Trophoblast cell (in vitro differentiated cells and primary cell): ENCODE measurements around the gene STYXL1.

ENCODE experiments used
- DNase-seq, 2 donors: peaks; one replicate each; pipeline ENCODE4 v3.0.0-alpha.2; 2016
- H2AFZ ChIP-seq: 2 replicates; pipeline ENCODE4 v1.6.1; 2013; ENCODE audit warnings: low read length, moderate library complexity, mild to moderate bottlenecking; ENCODE audit not compliant: insufficient read depth, poor library complexity
- H2AK5ac ChIP-seq: 2 replicates; pipeline ENCODE4 v1.6.1; 2013; ENCODE audit warnings: mild to moderate bottlenecking, low read length
- H2BK120ac ChIP-seq: 2 replicates; pipeline ENCODE4 v1.6.1; 2013; ENCODE audit warnings: low read length, mild to moderate bottlenecking, moderate library complexity; ENCODE audit not compliant: insufficient read depth, poor library complexity
- H2BK12ac ChIP-seq: 2 replicates; pipeline ENCODE4 v1.6.1; 2013; ENCODE audit warnings: mild to moderate bottlenecking, low read length, moderate library complexity
- H2BK5ac ChIP-seq: 2 replicates; pipeline ENCODE4 v1.6.1; 2013; ENCODE audit warnings: low read length, low read depth, moderate library complexity, mild to moderate bottlenecking; ENCODE audit not compliant: poor library complexity
- H3K14ac ChIP-seq: 2 replicates; pipeline ENCODE4 v1.6.1; 2013; ENCODE audit warnings: mild to moderate bottlenecking, low read length
- H3K18ac ChIP-seq: 2 replicates; pipeline ENCODE4 v1.6.1; 2013; ENCODE audit warnings: mild to moderate bottlenecking, low read length
- H3K23ac ChIP-seq: 2 replicates; pipeline ENCODE4 v1.6.1; 2013; ENCODE audit warnings: low read length
- H3K27ac ChIP-seq: 2 replicates; pipeline ENCODE4 v1.5.1; 2013; ENCODE audit warnings: low read depth, mild to moderate bottlenecking, inconsistent platforms, low read length, moderate library complexity
- H3K27me3 ChIP-seq: 2 replicates; pipeline ENCODE4 v1.6.1; 2013; ENCODE audit warnings: inconsistent platforms, mild to moderate bottlenecking, low read length, moderate library complexity; ENCODE audit not compliant: insufficient read depth
- H3K36me3 ChIP-seq, 2 experiments: 1 replicate in 1 of 2; 2 replicates in 1 of 2; pipeline ENCODE4 v1.6.1; 2013; ENCODE audit warnings: low read length in 2 of 2, mild to moderate bottlenecking in 2 of 2, moderate library complexity in 1 of 2; ENCODE audit not compliant: insufficient read depth in 2 of 2, control insufficient read depth in 1 of 2
- H3K4ac ChIP-seq: 2 replicates; pipeline ENCODE4 v1.6.1; 2013; ENCODE audit warnings: low read depth, mild to moderate bottlenecking, low read length, moderate library complexity
- H3K4me1 ChIP-seq, 2 experiments: 1 replicate in 1 of 2; 2 replicates in 1 of 2; pipeline ENCODE4 v1.6.1; 2013; ENCODE audit warnings: low read length in 2 of 2, mild to moderate bottlenecking in 2 of 2, moderate library complexity in 1 of 2; ENCODE audit not compliant: insufficient read depth in 2 of 2, control insufficient read depth in 1 of 2
- H3K4me2 ChIP-seq: 2 replicates; pipeline ENCODE4 v1.6.1; 2013; ENCODE audit warnings: inconsistent platforms, mild to moderate bottlenecking, low read length, moderate library complexity
- H3K4me3 ChIP-seq: 2 replicates; pipeline ENCODE4 v1.5.1; 2013; ENCODE audit warnings: mild to moderate bottlenecking, low read depth, low read length, inconsistent platforms
- H3K79me1 ChIP-seq: one replicate; pipeline ENCODE4 v1.6.1; 2013; ENCODE audit warnings: low read length
- H3K79me2 ChIP-seq: 2 replicates; pipeline ENCODE4 v1.6.1; 2013; ENCODE audit warnings: low read length, mild to moderate bottlenecking; ENCODE audit not compliant: control insufficient read depth, insufficient read depth, poor library complexity
- H3K9ac ChIP-seq: 2 replicates; pipeline ENCODE4 v1.6.1; 2013; ENCODE audit warnings: mild to moderate bottlenecking, low read length
- H3K9me3 ChIP-seq: 2 replicates; pipeline ENCODE4 v1.6.1; 2013; ENCODE audit warnings: low read depth, mild to moderate bottlenecking, control low read depth, inconsistent platforms, low read length; ENCODE audit not compliant: insufficient read depth
- H4K12ac ChIP-seq: 2 replicates; pipeline ENCODE4 v1.6.1; 2013; ENCODE audit warnings: low read depth, mild to moderate bottlenecking, low read length, moderate library complexity
- H4K8ac ChIP-seq: 2 replicates; pipeline ENCODE4 v1.6.1; 2013; ENCODE audit warnings: low read depth, mild to moderate bottlenecking, low read length, moderate library complexity
- H4K91ac ChIP-seq: one replicate; pipeline ENCODE4 v1.6.1; 2013; ENCODE audit warnings: low read depth, mild to moderate bottlenecking, low read length, moderate library complexity
- WGBS: extraction: QIAGEN DNeasy Blood & Tissue Kit; methylation state at CpG from one replicate; pipeline ENCODE4 v1.1.7; 2013; ENCODE audit warnings: missing lambda C conversion rate; ENCODE audit not compliant: insufficient read length, insufficient coverage; ENCODE audit errors: extremely low coverage; 5-methylcytosine and 5-hydroxymethylcytosine counted together

Gene STYXL1

DNA sequence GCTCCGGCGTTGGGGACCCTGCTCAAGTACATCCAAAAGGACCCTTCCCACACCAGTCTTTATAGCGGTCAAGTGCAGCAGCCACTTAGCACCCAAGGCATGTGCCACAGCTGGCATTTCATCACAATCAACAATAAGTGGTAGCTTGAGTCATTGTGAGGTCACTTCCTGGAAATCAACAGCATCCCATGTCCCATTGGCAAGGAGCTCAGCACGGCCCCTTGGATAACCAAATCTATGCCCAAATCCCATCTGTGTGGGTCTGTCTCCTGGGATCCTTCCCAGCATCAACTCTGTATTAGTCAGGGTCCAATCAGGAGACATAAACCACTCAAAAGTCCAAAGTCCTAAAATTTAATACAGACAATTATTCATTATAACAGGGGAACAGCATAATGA is 27.2 kb upstream of the STYXL1 start:
- H3K9ac ChIP-seq = no peak overlapping the region
- H3K27me3 ChIP-seq = no peaks in the 10 kb centered on the region
- H3K4me3 ChIP-seq = no peak overlapping the region
- no peak overlapping the region for H3K14ac ChIP-seq
- no peaks in the 10 kb centered on the region for H3K79me2 ChIP-seq
- no peaks in the 10 kb centered on the region for H3K9me3 ChIP-seq
- H2BK120ac ChIP-seq = no peak overlapping the region
- H3K79me1 ChIP-seq = peaks cover 11% of the 10 kb centered on the region
- no peak overlapping the region for H4K8ac ChIP-seq
- H2BK12ac ChIP-seq = no peak overlapping the region
- no peak overlapping the region for H3K4me2 ChIP-seq
- H3K4ac ChIP-seq = no peak overlapping the region
- no peak overlapping the region for H2BK5ac ChIP-seq
- H2AK5ac ChIP-seq = no peak overlapping the region
- no peak overlapping the region for H2AFZ ChIP-seq
- no peak overlapping the region for H3K27ac ChIP-seq
- no CpG with 5 or more reads among the region's 4 CpGs for WGBS
- no peak overlapping the region for H4K91ac ChIP-seq
- H3K18ac ChIP-seq = no peak overlapping the region
- H3K23ac ChIP-seq = no peak overlapping the region
- peaks cover 2 to 5% of the 10 kb centered on the region in 2 experiments for H3K4me1 ChIP-seq
- DNase-seq = no peak
- H3K36me3 ChIP-seq = no peaks in the 10 kb centered on the region
- no peak overlapping the region for H4K12ac ChIP-seq

DNA sequence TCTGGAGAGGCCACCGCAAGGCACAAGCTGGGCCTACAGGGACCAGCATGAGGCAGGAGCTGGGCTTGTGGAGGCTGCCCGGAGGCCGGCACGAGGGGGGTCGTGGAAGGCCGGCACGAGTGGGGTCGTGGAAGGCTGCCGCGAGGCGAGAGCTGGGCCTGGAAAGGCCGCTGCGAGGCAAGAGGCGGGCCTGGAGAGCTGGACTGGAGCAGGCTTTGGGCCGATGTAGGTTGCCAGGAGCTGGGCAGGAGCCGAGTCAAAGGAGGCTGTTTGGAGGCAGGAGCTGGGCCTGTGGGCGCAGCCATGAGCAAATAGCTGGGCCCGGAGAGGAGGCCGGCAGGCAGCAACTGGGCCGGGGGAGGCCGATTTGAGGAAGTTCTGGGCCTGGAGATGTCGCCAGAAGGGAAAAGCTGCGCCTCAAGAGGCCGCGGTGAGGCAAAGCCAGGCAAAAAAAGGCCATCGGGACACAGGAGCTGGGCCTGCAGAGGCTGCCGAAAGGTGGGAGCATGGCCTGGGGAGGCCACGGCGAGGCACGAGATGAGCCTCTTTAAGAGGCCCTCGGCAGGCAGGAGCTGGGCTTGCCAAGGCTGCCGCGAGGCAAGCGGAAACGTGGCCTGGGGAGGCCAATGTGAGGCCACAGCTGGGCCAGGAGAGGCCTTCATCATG is 26.6 kb upstream of the STYXL1 start:
- peaks cover 11% of the 10 kb centered on the region for H3K79me1 ChIP-seq
- no peak overlapping the region for H3K18ac ChIP-seq

GRCh38 chr7:76073335-76073990 is 25.7 kb upstream of the STYXL1 start:
- Histone ChIP-seq H3K79me2 (no peaks in the 10 kb centered on the region), H2BK5ac (no peak overlapping the region), H4K12ac (no peak overlapping the region), H2BK120ac (peak overlapping the region; percentile 23), H2BK12ac (peak overlapping the region; percentile 50), H2AFZ (no peak overlapping the region), H3K36me3 (no peaks in the 10 kb centered on the region), H3K27ac (no peak overlapping the region), H3K79me1 (peaks cover 11% of the 10 kb centered on the region), H2AK5ac (no peak overlapping the region), H3K4ac (no peak overlapping the region), H3K4me3 (no peak overlapping the region), H3K9me3 (no peaks in the 10 kb centered on the region), H4K8ac (peak overlapping the region; percentile 75), H3K4me1 (peaks cover 3 to 5% of the 10 kb centered on the region in 2 experiments), H3K18ac (no peak overlapping the region), H3K9ac (no peak overlapping the region), H4K91ac (peak overlapping the region; percentile 7), H3K27me3 (no peaks in the 10 kb centered on the region), H3K23ac (no peak overlapping the region), H3K4me2 (no peak overlapping the region), H3K14ac (peak overlapping the region; percentile 17)
- WGBS = no CpG with 5 or more reads among the region's 45 CpGs
- no peak for DNase-seq

More for the DNA sequence above, 26.6 kb upstream of the STYXL1 start:
- Histone ChIP-seq H3K27me3 (no peaks in the 10 kb centered on the region), H3K23ac (no peak overlapping the region), H3K4me2 (no peak overlapping the region), H4K12ac (no peak overlapping the region), H3K4me1 (peaks cover 2 to 5% of the 10 kb centered on the region in 2 experiments), H3K36me3 (no peaks in the 10 kb centered on the region), H3K4ac (no peak overlapping the region), H2AK5ac (peak overlapping the region; percentile 35), H2BK5ac (no peak overlapping the region), H2AFZ (no peak overlapping the region), H4K91ac (no peak overlapping the region), H3K9ac (no peak overlapping the region), H2BK12ac (peak overlapping the region; percentile 45), H3K79me2 (no peaks in the 10 kb centered on the region), H3K27ac (no peak overlapping the region), H3K4me3 (no peak overlapping the region), H3K14ac (peak overlapping the region; percentile 31), H3K9me3 (no peaks in the 10 kb centered on the region), H2BK120ac (no peak overlapping the region), H4K8ac (no peak overlapping the region)
- no CpG with 5 or more reads among the region's 35 CpGs for WGBS
- no peak for DNase-seq

- H3K79me1 ChIP-seq = peaks cover 11% of the 10 kb centered on the region
- no peak overlapping the region for H4K12ac ChIP-seq
- no peak overlapping the region for H3K27ac ChIP-seq
- H3K4me2 ChIP-seq = no peak overlapping the region
- no peak overlapping the region for H2AFZ ChIP-seq
- no peak overlapping the region for H3K4ac ChIP-seq
- no peak for DNase-seq
- H3K9me3 ChIP-seq = no peaks in the 10 kb centered on the region
- peak overlapping the region; percentile 62 for H4K8ac ChIP-seq
- peak overlapping the region; percentile 76 for H4K91ac ChIP-seq
- peak overlapping the region; percentile 84 for H2AK5ac ChIP-seq
- H3K18ac ChIP-seq = no peak overlapping the region
- H3K36me3 ChIP-seq = peaks cover 2 to 3% of the 10 kb centered on the region in 2 experiments
- H2BK120ac ChIP-seq = no peak overlapping the region
- H2BK5ac ChIP-seq = no peak overlapping the region
- H3K4me3 ChIP-seq = no peak overlapping the region
- no peak overlapping the region for H3K14ac ChIP-seq
- peak overlapping the region; percentile 6 for H2BK12ac ChIP-seq
- no peak overlapping the region for H3K23ac ChIP-seq
- H3K79me2 ChIP-seq = no peaks in the 10 kb centered on the region
- H3K27me3 ChIP-seq = no peaks in the 10 kb centered on the region
- H3K4me1 ChIP-seq = peaks cover 3 to 5% of the 10 kb centered on the region in 2 experiments
- H3K9ac ChIP-seq = no peak overlapping the region
- no CpG with 5 or more reads among the region's 47 CpGs for WGBS
Measured at GRCh38 chr7:76072243-76073148, 24.7 kb upstream of the STYXL1 start.
